Spinal cord (tissue), 10 donors: ENCODE results near the gene DUSP5. TPM values are rescaled to one million over a fixed set of nuclear protein-coding genes. Genes with fewer than 3 reads are reported as not detected.

Experiments used
- DNase-seq, 6 donors: peaks; one replicate each; pipeline versions ENCODE4 v3.0.0 to v3.0.0-alpha.2; 2013 to 2015; ENCODE audit warnings: low spot score in 6 of 6, low read depth in 4 of 6
- H3K27ac ChIP-seq: one replicate; pipeline ENCODE4 v1.5.1; 2013; ENCODE audit warnings: low read depth, low read length, control low read depth
- H3K27me3 ChIP-seq: one replicate; pipeline ENCODE4 v1.6.1; 2013; ENCODE audit warnings: low read length; ENCODE audit not compliant: control insufficient read depth, insufficient read depth
- H3K36me3 ChIP-seq: one replicate; pipeline ENCODE4 v1.6.1; 2013; ENCODE audit warnings: low read length; ENCODE audit not compliant: control insufficient read depth, insufficient read depth
- H3K4me1 ChIP-seq: one replicate; pipeline ENCODE4 v1.6.1; 2013; ENCODE audit warnings: low read length; ENCODE audit not compliant: control insufficient read depth, insufficient read depth
- H3K4me3 ChIP-seq: one replicate; pipeline ENCODE4 v1.5.1; 2013; ENCODE audit warnings: low read depth, low read length, control low read depth
- H3K9me3 ChIP-seq: one replicate; pipeline ENCODE4 v1.6.1; 2013; ENCODE audit warnings: low read length; ENCODE audit not compliant: control insufficient read depth, insufficient read depth
- WGBS: methylation state at CpG from one replicate; pipeline ENCODE4 v1.1.5; 2013; ENCODE audit warnings: missing lambda C conversion rate; ENCODE audit not compliant: insufficient coverage; 5-methylcytosine and 5-hydroxymethylcytosine counted together
- polyA plus RNA-seq, 2 donors: library from polyadenylated mRNA; unstranded; fragments of 120-200 nt; gene quantifications; one replicate each; pipeline ENCODE4 v1.2.1, GENCODE V29; 2013; ENCODE audit not compliant: insufficient read length in 2 of 2
- total RNA-seq, 2 donors: library from RNA; depleted of rRNA in 1 of 2; stranded (reverse); fragments of 120-200 nt in 1 of 2; fragments of >200 nt in 1 of 2; gene quantifications; one replicate each; pipeline versions ENCODE4 v1.2.3 to v1.2.4, GENCODE V29; 2013 to 2014
- donor health status: healthy.

Gene DUSP5
- total and polyA plus RNA-seq, 4 donors, result 4.7 to 11.2 (median 5.8) TPM

GRCh38 chr10:110534571-110534970 lies 36.9 kb downstream of the DUSP5 start:
- Histone ChIP-seq H3K27me3 (peaks cover 9% of the 10 kb centered on the region), H3K9me3 (no peaks in the 10 kb centered on the region), H3K4me3 (no peak overlapping the region), H3K36me3 (no peaks in the 10 kb centered on the region), H3K4me1 (peaks cover 7% of the 10 kb centered on the region), H3K27ac (no peak overlapping the region)
- no peak for DNase-seq
- WGBS, result 100% methylated on average over 1 of the region's 2 CpGs

GRCh38 chr10:110535958-110536891 lies 38.5 kb downstream of the DUSP5 start:
- H3K9me3 ChIP-seq, result no peaks in the 10 kb centered on the region
- H3K36me3 ChIP-seq, result no peaks in the 10 kb centered on the region
- H3K27me3 ChIP-seq, result no peaks in the 10 kb centered on the region
- no peak for DNase-seq
- H3K4me1 ChIP-seq, result no peaks in the 10 kb centered on the region
- no peak overlapping the region for H3K27ac ChIP-seq
- H3K4me3 ChIP-seq, result no peak overlapping the region
- WGBS, result 61% methylated on average over 11 of the region's 12 CpGs

GRCh38 chr10:110539091-110539490 lies 41.4 kb downstream of the DUSP5 start:
- DNase-seq, result no peak
- 67% methylated on average over 2 of the region's 4 CpGs for WGBS
- H3K36me3 ChIP-seq, result no peaks in the 10 kb centered on the region
- no peaks in the 10 kb centered on the region for H3K9me3 ChIP-seq
- no peaks in the 10 kb centered on the region for H3K4me1 ChIP-seq
- no peak overlapping the region for H3K4me3 ChIP-seq
- no peak overlapping the region for H3K27ac ChIP-seq
- no peaks in the 10 kb centered on the region for H3K27me3 ChIP-seq

- H3K4me3 ChIP-seq, result no peak overlapping the region
- WGBS, result no CpG with 5 or more reads among the region's 1 CpG
- H3K27me3 ChIP-seq, result no peaks in the 10 kb centered on the region
- H3K9me3 ChIP-seq, result no peaks in the 10 kb centered on the region
- H3K36me3 ChIP-seq, result no peaks in the 10 kb centered on the region
- H3K4me1 ChIP-seq, result no peaks in the 10 kb centered on the region
- H3K27ac ChIP-seq, result no peak overlapping the region
- DNase-seq, result no peak
Measured at GRCh38 chr10:110540031-110540430, 42.3 kb downstream of the DUSP5 start.

GRCh38 chr10:110544958-110545537 lies 47.3 kb downstream of the DUSP5 start:
- H3K27me3 ChIP-seq, result no peaks in the 10 kb centered on the region
- no peaks in the 10 kb centered on the region for H3K9me3 ChIP-seq
- no peak overlapping the region for H3K27ac ChIP-seq
- peaks cover 5% of the 10 kb centered on the region for H3K4me1 ChIP-seq
- no peak for DNase-seq
- H3K4me3 ChIP-seq, result no peak overlapping the region
- H3K36me3 ChIP-seq, result no peaks in the 10 kb centered on the region

- no peaks in the 10 kb centered on the region for H3K27me3 ChIP-seq
- no peak overlapping the region for H3K27ac ChIP-seq
- no peaks in the 10 kb centered on the region for H3K9me3 ChIP-seq
- H3K4me3 ChIP-seq, result no peak overlapping the region
- 64% methylated on average over 5 of the region's 6 CpGs for WGBS
- peak in 1 of 6 donors; percentile 41 for DNase-seq
- peaks cover 5% of the 10 kb centered on the region for H3K4me1 ChIP-seq
- H3K36me3 ChIP-seq, result no peaks in the 10 kb centered on the region
Measured at GRCh38 chr10:110546077-110546476, 48.4 kb downstream of the DUSP5 start.

- DNase-seq, result no peak
- H3K4me3 ChIP-seq, result no peak overlapping the region
- H3K27ac ChIP-seq, result no peak overlapping the region
- H3K36me3 ChIP-seq, result no peaks in the 10 kb centered on the region
- H3K9me3 ChIP-seq, result no peaks in the 10 kb centered on the region
- H3K4me1 ChIP-seq, result peaks cover 5% of the 10 kb centered on the region
- H3K27me3 ChIP-seq, result no peaks in the 10 kb centered on the region
- 85% methylated on average over 2 of the region's 7 CpGs for WGBS
Measured at GRCh38 chr10:110546499-110547110, 48.9 kb downstream of the DUSP5 start.

- peak; percentile 39 to 95 (median 56) for DNase-seq
- Histone ChIP-seq H3K27ac (no peak overlapping the region), H3K4me3 (no peak overlapping the region), H3K4me1 (peaks cover 5% of the 10 kb centered on the region), H3K9me3 (no peaks in the 10 kb centered on the region), H3K27me3 (no peaks in the 10 kb centered on the region), H3K36me3 (no peaks in the 10 kb centered on the region)
- WGBS, result 0% methylated on average over 1 of the region's 8 CpGs
Measured at GRCh38 chr10:110547139-110547761, 49.5 kb downstream of the DUSP5 start.

GRCh38 chr10:110548002-110548401 lies 50.3 kb downstream of the DUSP5 start:
- peaks cover 5% of the 10 kb centered on the region for H3K4me1 ChIP-seq
- no CpG with 5 or more reads among the region's 5 CpGs for WGBS
- DNase-seq, result no peak
- no peaks in the 10 kb centered on the region for H3K36me3 ChIP-seq
- H3K27ac ChIP-seq, result no peak overlapping the region
- no peaks in the 10 kb centered on the region for H3K27me3 ChIP-seq
- no peaks in the 10 kb centered on the region for H3K9me3 ChIP-seq
- H3K4me3 ChIP-seq, result no peak overlapping the region
